ENCODE results near the gene HLCS.
"Not testable (repeated sequence)": the region's sequence is repeated elsewhere in the genome, so short reads cannot be mapped to it uniquely, and the experiment has no call there.

Gene HLCS

GRCh38 chr21:36955783-36956182 is 10.7 kb downstream of the HLCS start:
- DNase-seq (ENCODE audit: low read depth): no peak

DNA sequence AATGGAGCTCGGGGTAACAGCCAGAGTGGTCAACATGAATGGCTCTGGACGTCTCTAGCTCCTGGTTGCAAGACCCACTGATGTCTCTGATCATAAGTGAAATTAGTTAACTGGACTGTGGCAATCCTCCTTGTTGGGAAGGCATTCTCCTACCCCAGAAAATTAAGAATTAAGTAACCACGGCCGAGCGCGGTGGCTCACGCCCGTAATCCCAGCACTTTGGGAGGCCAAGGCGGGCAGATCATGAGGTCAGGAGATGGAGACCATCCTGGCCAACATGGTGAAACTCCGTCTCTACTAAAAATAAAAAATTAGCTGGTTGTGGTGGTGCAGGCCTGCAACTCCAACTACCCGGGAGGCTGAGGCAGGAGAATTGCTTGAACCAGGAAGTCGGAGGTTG is 14.1 kb downstream of the HLCS start:
- not testable (repeated sequence) for DNase-seq (ENCODE audit: low read depth)

- no peak for DNase-seq (ENCODE audit: low read depth)
Observed at GRCh38 chr21:36949171-36950141, 17.0 kb downstream of the HLCS start.

DNA sequence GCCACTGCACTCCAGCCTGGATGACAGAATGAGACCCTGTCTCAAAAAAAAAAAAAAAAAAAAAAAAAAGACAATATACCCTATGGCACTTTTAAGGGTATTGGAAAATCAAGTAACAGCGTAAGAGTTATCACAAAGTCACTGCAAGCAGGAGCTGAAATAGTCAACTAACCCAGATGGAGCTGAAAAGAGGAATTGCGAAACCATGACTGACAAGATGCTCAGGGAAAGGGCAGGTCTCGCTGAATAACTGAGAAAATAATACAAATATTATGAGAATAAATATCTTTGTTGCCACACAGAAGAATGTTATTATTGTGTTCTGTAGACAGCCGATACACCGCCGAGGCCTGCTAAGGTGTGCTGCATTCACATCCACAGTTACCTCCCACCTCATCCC is 17.8 kb downstream of the HLCS start:
- no peak for DNase-seq (ENCODE audit: low read depth)

GRCh38 chr21:36946949-36947356 is 19.5 kb downstream of the HLCS start:
- DNase-seq (ENCODE audit: low read depth): no peak

DNA sequence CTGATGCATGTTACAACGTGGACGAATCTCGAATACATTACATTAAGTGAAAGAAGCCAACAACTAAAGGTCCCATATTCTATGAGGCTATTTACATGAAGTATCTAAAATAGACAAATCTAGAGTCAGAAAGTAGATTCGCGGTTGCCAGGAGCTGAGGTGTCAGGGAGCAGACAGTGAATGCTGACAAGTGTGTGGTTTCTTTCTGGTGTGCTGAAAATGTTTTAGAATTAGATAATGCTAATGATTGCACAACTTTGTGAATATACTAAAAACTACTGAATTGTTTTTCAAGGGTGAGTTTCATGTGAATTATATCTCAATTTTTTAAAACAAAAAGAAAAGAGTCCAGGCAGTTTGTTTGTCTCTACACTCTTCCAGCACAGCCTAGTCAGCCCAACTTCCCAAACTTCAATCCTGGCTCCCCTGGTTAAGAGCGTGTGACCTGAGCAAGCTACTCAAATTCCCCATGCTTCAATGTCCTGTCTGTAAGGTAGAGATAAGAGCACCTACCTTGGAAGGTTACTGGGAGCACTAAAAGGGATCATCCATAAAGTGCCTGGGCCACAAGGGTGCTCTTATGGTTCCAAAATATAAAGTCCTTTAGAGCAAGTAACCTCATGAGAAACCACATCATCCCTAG is 20.9 kb downstream of the HLCS start:
- DNase-seq (ENCODE audit: low read depth): no peak

GRCh38 chr21:36936361-36937135 is 29.9 kb downstream of the HLCS start:
- no peak for DNase-seq (ENCODE audit: low read depth)

- no peak for DNase-seq (ENCODE audit: low read depth)
Observed at GRCh38 chr21:36934864-36935420, 31.5 kb downstream of the HLCS start.

GRCh38 chr21:36932161-36932816 is 34.2 kb downstream of the HLCS start:
- no peak for DNase-seq (ENCODE audit: low read depth)

DNA sequence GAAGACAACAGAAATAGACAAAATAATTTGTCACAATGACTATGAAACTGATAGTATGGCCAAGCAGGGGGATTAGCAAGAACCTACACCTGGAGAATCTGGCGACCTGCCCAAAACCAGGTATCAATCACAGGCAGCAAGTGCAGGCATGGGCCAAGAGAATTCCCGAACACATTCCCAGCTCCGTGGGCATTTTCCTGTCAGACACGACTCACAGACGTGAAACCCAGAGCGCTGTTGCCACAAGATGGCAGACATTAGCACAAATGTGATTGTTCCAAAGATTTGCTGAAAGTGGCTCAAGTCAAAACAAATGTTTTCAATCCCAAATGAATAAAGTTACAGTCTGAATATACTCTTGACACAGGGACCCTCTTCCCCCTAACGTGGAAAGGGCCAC is 36.8 kb downstream of the HLCS start:
- DNase-seq (ENCODE audit: low read depth): no peak

DNA sequence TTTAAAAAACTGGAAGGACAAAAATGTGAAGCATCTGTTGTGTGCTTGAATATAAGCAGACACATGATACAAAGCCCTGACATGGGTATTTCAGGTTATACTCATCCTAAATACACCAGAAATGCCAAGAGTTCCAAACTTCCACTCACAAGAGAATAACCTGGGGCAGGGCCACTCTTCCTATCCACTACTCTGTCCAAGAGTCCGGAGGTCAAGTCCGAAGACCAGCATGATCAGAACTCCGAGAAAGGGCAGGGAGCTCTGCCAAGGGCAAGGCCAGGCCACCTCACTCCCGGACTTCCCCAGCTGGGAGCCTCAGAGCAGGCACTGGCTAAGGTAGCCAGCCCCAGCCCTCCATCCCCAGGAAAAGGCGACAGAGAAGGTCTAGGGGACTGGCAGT is 37.5 kb downstream of the HLCS start:
- DNase-seq (ENCODE audit: low read depth): no peak

DNA sequence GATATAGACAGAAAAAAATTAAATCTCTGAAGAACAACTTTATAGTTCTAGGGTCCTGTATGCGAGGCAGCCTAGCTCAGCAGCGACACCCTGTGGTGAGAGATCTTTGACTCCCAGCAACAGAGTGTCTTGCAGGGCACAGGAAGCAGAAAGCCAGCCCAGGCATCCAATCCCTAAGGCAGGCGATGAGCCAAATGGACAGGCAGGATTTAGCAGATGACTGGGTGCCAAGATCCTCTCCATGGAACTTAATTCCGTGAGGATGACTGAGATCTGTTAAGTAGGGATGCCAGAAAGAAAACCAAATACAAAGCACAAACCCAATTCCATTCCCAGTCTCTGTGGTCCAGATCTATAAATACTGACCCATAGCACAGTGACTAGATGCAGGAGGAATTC is 38.8 kb downstream of the HLCS start:
- peak; percentile 74 for DNase-seq (ENCODE audit: low read depth)

GRCh38 chr21:36926989-36927718 is 39.3 kb downstream of the HLCS start:
- DNase-seq (ENCODE audit: low read depth): no peak

- DNase-seq (ENCODE audit: low read depth): no peak
Observed at GRCh38 chr21:36923270-36923669, 43.2 kb downstream of the HLCS start.

GRCh38 chr21:36922861-36923260 is 43.6 kb downstream of the HLCS start:
- DNase-seq (ENCODE audit: low read depth): no peak

DNA sequence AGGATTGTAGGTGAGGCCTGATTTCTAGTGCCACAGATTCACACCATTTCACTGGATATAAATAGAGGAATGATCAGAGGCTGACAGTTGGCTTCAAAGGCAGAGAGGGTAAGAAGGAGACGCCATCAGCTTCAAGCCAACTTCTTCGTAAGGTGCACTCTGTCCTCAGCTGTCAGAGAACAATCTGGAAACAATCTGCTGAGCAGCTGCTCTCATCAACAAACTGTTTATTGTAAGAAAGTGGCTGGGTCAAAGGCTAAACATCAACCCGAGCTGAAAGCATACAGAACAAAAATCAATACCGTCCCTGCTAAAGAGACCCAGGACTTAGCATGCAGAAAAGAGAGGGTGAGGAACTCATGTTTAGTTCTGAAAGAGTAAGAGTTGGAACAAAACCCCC is 48.2 kb downstream of the HLCS start:
- no peak for DNase-seq (ENCODE audit: low read depth)

DNA sequence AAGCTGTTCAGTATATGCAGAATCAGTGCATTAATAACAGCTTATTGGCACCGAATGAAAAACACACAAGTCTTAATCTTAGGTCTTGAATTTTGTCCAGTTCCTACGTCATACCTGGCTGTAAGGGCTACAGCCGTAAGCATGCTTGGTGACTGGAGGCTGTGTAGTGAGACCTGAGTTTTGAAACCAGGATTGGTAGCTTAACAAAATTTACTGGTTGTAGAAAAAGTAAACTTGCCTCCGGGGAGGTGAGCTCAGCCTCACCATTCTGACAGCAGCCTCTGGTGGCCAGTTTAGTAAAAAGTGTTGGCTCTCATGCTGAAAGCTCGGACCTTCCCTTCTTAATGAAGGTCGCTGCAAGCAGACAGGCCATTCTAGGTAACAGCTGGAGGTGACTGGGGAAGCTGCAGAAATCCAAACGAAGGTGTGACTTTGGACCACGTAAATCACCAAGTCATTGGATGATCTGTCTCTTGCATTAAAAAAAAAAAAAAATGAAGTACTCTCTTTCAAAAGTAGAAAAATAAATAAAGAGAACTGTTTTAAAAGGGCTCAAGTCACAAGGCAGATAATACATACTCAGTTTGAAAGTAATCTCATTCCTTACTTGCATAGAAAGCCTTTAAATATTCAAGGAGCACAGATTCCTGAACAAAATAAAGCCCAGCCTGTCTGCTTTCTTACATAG is 48.9 kb downstream of the HLCS start:
- no peak for DNase-seq (ENCODE audit: low read depth)

GRCh38 chr21:36916718-36917117 is 49.8 kb downstream of the HLCS start:
- no peak for DNase-seq (ENCODE audit: low read depth)

- no peak for DNase-seq (ENCODE audit: low read depth)
Observed at GRCh38 chr21:36915696-36916245, 50.7 kb downstream of the HLCS start.

DNA sequence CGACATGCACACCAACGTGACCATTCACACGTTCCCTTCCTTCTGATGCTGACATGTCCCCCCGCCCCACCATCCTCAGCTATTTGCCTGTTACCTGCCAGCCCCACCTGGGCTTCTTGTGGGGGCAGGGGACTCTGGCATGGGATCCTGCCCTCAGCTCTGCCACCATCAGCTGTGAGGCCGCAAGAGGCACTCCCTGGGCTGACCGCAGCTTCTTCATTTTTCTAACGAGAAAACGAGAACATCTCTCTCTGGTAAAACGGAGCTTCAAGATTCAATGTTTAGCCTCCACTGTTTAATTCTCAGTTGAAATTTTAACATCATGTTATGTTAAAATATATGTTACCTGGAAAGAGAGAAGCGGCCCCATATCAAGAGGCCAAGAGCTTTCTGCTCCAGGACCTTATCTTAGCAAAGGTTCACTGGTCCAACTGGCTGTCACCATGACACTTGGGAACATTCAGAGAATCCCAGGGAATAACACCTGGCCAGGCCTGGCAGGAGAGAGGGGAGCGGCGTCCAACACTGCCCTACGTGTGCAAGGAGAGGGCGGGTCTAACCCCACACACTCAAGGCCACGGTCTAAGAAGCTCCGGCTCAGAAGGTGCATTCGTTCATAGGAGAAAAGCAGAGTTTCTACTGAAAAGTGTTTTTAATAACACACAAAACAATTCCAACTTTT is 51.3 kb downstream of the HLCS start:
- DNase-seq (ENCODE audit: low read depth): no peak
